Keratinocyte (primary cell): ENCODE measurements around the gene ADRA1B. TPM values are rescaled to one million over a fixed set of nuclear protein-coding genes. Genes with fewer than 3 reads are reported as not detected.

Source experiments
- DNase-seq: peaks from one replicate; pipeline ENCODE4 v3.0.0-alpha.2; 2011; ENCODE audit warnings: low read depth, missing footprints, low spot score
- FAIRE-seq: peaks from 2 replicates; lab custom pipeline; 2011; peaks lifted over from hg19 to GRCh38; lab: Jason Lieb, UNC
- H2AFZ ChIP-seq: 2 replicates; pipeline ENCODE4 v1.6.0; 2012; ENCODE audit warnings: low read length, control low read depth, inconsistent platforms; ENCODE audit not compliant: control insufficient read depth
- H3K27ac ChIP-seq: 2 replicates; pipeline ENCODE4 v1.5.1; 2011; ENCODE audit warnings: low read length; ENCODE audit not compliant: control insufficient read depth, insufficient read depth
- H3K27me3 ChIP-seq: 3 replicates; pipeline ENCODE4 v1.6.0; 2011; ENCODE audit warnings: low read length; ENCODE audit not compliant: control insufficient read depth, insufficient read depth; ENCODE audit errors: extremely low read depth
- H3K36me3 ChIP-seq, 2 experiments: 2 replicates in 1 of 2; 3 replicates in 1 of 2; pipeline ENCODE4 v1.5.1; 2011; ENCODE audit warnings: low read length in 2 of 2, mild to moderate bottlenecking in 1 of 2; ENCODE audit not compliant: control insufficient read depth in 2 of 2, insufficient read depth in 2 of 2; ENCODE audit errors: extremely low read depth in 1 of 2
- H3K4me1 ChIP-seq: 3 replicates; pipeline ENCODE4 v1.5.1; 2011; ENCODE audit warnings: low read length; ENCODE audit not compliant: control insufficient read depth, insufficient read depth; ENCODE audit errors: extremely low read depth
- H3K4me2 ChIP-seq: 3 replicates; pipeline ENCODE4 v1.6.0; 2011; ENCODE audit warnings: low read depth, low read length; ENCODE audit not compliant: control insufficient read depth, insufficient read depth; ENCODE audit errors: extremely low read depth
- H3K4me3 ChIP-seq, 3 experiments: fragments of 200-600 bp in 1 of 3; sonication (generic) in 1 of 3; 2 replicates in 2 of 3; 3 replicates in 1 of 3; pipeline ENCODE4 v1.5.1; 2011 to 2016; ENCODE audit warnings: low read length in 3 of 3, mild to moderate bottlenecking in 3 of 3, control low read depth in 2 of 3, inconsistent platforms in 1 of 3, low read depth in 1 of 3, mixed read lengths in 1 of 3, mixed run types in 1 of 3, moderate library complexity in 1 of 3; ENCODE audit not compliant: control insufficient read depth in 2 of 3, insufficient read depth in 2 of 3; ENCODE audit errors: extremely low read depth in 1 of 3
- H3K79me2 ChIP-seq: 2 replicates; pipeline ENCODE4 v1.6.0; 2012; ENCODE audit warnings: low read length; ENCODE audit not compliant: control insufficient read depth, insufficient read depth
- H3K9ac ChIP-seq: 3 replicates; pipeline ENCODE4 v1.6.0; 2011; ENCODE audit warnings: low read length; ENCODE audit not compliant: control insufficient read depth, insufficient read depth; ENCODE audit errors: extremely low read depth
- H3K9me1 ChIP-seq: 3 replicates; pipeline ENCODE4 v1.6.0; 2011; ENCODE audit warnings: low read length; ENCODE audit not compliant: control insufficient read depth, insufficient read depth; ENCODE audit errors: extremely low read depth
- H3K9me3 ChIP-seq: 2 replicates; pipeline ENCODE4 v1.5.1; 2012; ENCODE audit warnings: low read depth, low read length; ENCODE audit not compliant: control insufficient read depth
- H4K20me1 ChIP-seq: 3 replicates; pipeline ENCODE4 v1.6.0; 2011; ENCODE audit warnings: low read length; ENCODE audit not compliant: control insufficient read depth, insufficient read depth; ENCODE audit errors: extremely low read depth
- CTCF ChIP-seq, 3 experiments: IDR thresholded peaks in 1 of 3; conservative IDR thresholded peaks in 1 of 3; optimal IDR thresholded peaks in 1 of 3; 2 replicates in 2 of 3; 3 replicates in 1 of 3; pipeline versions ENCODE3 to v1.5.1; 2011; ENCODE audit warnings: low read length in 3 of 3, mild to moderate bottlenecking in 3 of 3, moderate library complexity in 2 of 3, control low read depth in 1 of 3, inconsistent platforms in 1 of 3; ENCODE audit not compliant: insufficient read depth in 2 of 3; ENCODE audit errors: extremely low read depth in 1 of 3
- EZH2 ChIP-seq: IDR thresholded peaks from one replicate; pipeline ENCODE4 v1.6.1; 2012; ENCODE audit warnings: inconsistent platforms, mild to moderate bottlenecking, low read length, moderate library complexity
- dilution Hi-C: fragments of 300-500 bp; cut with MboI; formaldehyde crosslinking; loops from one replicate; pipeline ENCODE4 v1.7.0; 2020; ENCODE audit warnings: low sequenced_read_pairs; ENCODE audit not compliant: extremely low pct_ligation_motif_present
- polyA plus RNA-seq, 5 experiments: library from polyadenylated mRNA; depleted of rRNA in 3 of 5; stranded (reverse) in 3 of 5; stranded (forward) in 1 of 5; unstranded in 1 of 5; fragments of >200 nt; gene quantifications; 1 replicate in 1 of 5; 2 replicates in 3 of 5; 3 replicates in 1 of 5; pipeline versions ENCODE4 v1.2.1 to v1.2.3, GENCODE V29; 2011 to 2012; ENCODE audit warnings: missing spikeins in 2 of 5, low read depth in 1 of 5, low replicate concordance in 1 of 5

ADRA1B gene
- polyA plus RNA-seq, 1 donor (not counting 4 experiments of a cell fraction or from before 2014, with no cell fraction given) = 0.18 TPM

DNA sequence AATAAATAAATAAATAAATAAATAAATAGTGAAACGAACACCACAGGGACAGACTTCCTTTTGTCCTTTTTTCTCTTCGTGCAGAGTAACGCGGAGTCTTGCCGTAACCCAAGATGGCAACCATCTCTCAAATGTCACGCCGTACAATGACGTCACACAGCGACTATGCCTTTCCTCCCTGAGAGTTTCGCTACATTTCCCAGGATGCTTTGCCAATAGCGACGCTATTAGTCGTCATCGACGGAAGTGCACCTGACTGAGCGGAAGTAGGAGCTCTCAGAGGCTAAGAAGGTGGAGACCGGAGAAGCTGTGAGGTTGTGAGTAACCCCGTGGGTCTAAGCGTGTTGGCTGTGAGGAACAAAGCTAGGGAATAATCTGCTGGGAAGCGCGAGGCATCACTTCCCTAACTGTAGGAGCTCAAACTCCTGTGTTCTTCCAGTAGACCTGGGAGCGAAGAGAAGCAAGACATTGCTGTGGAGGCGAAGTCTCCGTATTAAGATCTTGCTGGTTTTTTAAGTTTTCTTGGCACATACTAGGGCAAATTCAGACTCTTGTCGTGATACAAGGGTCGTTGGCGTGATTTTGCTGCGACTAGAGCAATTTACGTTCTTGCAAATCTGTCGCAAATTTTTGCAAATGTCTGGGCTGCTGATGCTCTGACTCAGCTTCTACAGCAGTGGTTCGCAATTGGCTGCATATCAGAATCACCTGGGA is 92.8 kb downstream of the ADRA1B start, which contains the start of gene TTC1:
Gene TTC1, plus strand, starts transcription at position 263 of the 714 bp plus-strand sequence. CDS start 1,390 bp downstream, outside the sequence.
- Histone ChIP-seq H3K4me3 (peak within 1 kb of the TSS; percentile 68 to 79 (median 77)), H4K20me1 (no peaks in the 10 kb centered on the region), H3K27ac (peak within 1 kb of the TSS; percentile 83), H3K4me1 (peaks cover 15% of the 10 kb centered on the region), H3K9me3 (no peaks in the 10 kb centered on the region), H3K4me2 (peak within 1 kb of the TSS; percentile 96), H3K9ac (peak within 1 kb of the TSS; percentile 79), H3K79me2 (peaks cover 38% of the 10 kb centered on the region), H3K27me3 (no peaks in the 10 kb centered on the region), H3K36me3 (peaks cover 3 to 4% of the 10 kb centered on the region in 2 experiments), H2AFZ (peak within 1 kb of the TSS; percentile 91), H3K9me1 (no peaks in the 10 kb centered on the region)
- TF ChIP-seq EZH2 (no peak), CTCF (optimal IDR thresholded peaks at IDR 0.05 in 1 of 3, IDR thresholded peaks at IDR 0.05 in 1 of 3, conservative IDR thresholded peaks at IDR 0.05 in 1 of 3; ENCODE audit: extremely low read depth in 1 of 3, insufficient read depth in 2 of 3, low read length in 3 of 3) (no peak)
- peak; percentile 90 for DNase-seq
- FAIRE-seq = peak; percentile 94
- dilution Hi-C loops = no loop called here

DNA sequence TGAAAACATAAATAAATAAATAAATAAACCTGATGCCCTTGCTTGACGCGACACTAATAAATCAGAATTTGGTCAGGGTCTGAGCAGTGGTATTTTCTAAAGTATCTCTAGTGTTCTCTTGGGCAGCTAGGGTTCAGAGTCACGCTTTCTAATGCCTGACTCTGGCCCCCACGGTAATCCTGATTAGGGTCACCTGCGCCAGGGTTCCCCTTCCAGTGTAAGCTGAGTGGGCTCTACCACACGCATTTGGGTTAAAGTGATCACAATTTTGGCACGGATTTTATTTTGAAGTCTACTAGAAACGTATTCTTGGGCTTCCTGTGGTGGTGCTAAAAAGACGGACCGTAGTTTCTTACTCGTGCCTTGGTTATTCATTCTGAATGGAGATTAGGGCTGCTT is 93.3 kb downstream of the ADRA1B start:
- H3K4me3 ChIP-seq = peak overlapping the region; percentile 68 to 79 (median 77)
- H3K36me3 ChIP-seq = peaks cover 3 to 4% of the 10 kb centered on the region in 2 experiments
- peak overlapping the region; percentile 79 for H3K9ac ChIP-seq
- peak overlapping the region; percentile 96 for H3K4me2 ChIP-seq
- H3K27me3 ChIP-seq = no peaks in the 10 kb centered on the region
- H2AFZ ChIP-seq = no peak overlapping the region
- H3K4me1 ChIP-seq = peaks cover 15% of the 10 kb centered on the region
- DNase-seq (no peak), FAIRE-seq (no peak)
- no peaks in the 10 kb centered on the region for H3K9me1 ChIP-seq
- peak overlapping the region; percentile 83 for H3K27ac ChIP-seq
- dilution Hi-C loops = no loop called here
- peaks cover 38% of the 10 kb centered on the region for H3K79me2 ChIP-seq
- TF ChIP-seq EZH2 (no peak), CTCF (optimal IDR thresholded peaks at IDR 0.05 in 1 of 3, IDR thresholded peaks at IDR 0.05 in 1 of 3, conservative IDR thresholded peaks at IDR 0.05 in 1 of 3; ENCODE audit: extremely low read depth in 1 of 3, insufficient read depth in 2 of 3, low read length in 3 of 3) (no peak)
- no peaks in the 10 kb centered on the region for H3K9me3 ChIP-seq
- no peaks in the 10 kb centered on the region for H4K20me1 ChIP-seq
